OCI-LY7 (cell line): Measurements from ENCODE around the gene CDKL4. TPM values are rescaled to one million over a fixed set of nuclear protein-coding genes. Genes with fewer than 3 reads are reported as not detected.
A peak's percentile ranks its signal among the peaks of the same experiment; 100 is the strongest.

Experiments used
- Bru-seq: library from RNA; stranded (reverse); fragments of 400-500 nt; gene quantifications from one replicate; lab custom pipeline; 2021; lab: Mats Ljungman, UMichigan
- BruChase-seq, 2 experiments: library from RNA; stranded (reverse); fragments of 400-500 nt; gene quantifications; one replicate each; lab custom pipeline; 2021; lab: Mats Ljungman, UMichigan
- BruUV-seq: library from RNA; stranded (reverse); fragments of 400-500 nt; replicated peaks from 2 replicates; lab custom pipeline; 2021; lab: Mats Ljungman, UMichigan
- CTCF ChIA-PET: fragments of 300-600 bp; sonication (Branson Sonifier 250); formaldehyde crosslinking; loops from one replicate; lab custom pipeline; 2022; ENCODE audit warnings: antibody characterized with exemption; ENCODE audit not compliant: unreplicated experiment; lab: Charles Lee
- POLR2A ChIA-PET: fragments of 300-600 bp; sonication (Branson Sonifier 250); formaldehyde crosslinking; loops from one replicate; lab custom pipeline; 2022; ENCODE audit warnings: antibody characterized with exemption; lab: Charles Lee
- DNase-seq: peaks from one replicate; pipeline ENCODE4 v3.0.0-alpha.2; 2015; ENCODE audit warnings: low spot score
- H2AFZ ChIP-seq: fragments of 200-600 bp; sonication (generic), shearing (Covaris generic); 2 replicates; pipeline ENCODE4 v1.6.1; 2014; ENCODE audit warnings: mild to moderate bottlenecking, antibody characterized with exemption, low read length, moderate library complexity
- H3K27ac ChIP-seq: fragments of 200-600 bp; sonication (generic); 2 replicates; pipeline ENCODE4 v1.5.1; 2014; ENCODE audit warnings: mixed run types, low read depth, mild to moderate bottlenecking, moderate library complexity, low read length, inconsistent platforms; ENCODE audit not compliant: poor library complexity, severe bottlenecking
- H3K36me3 ChIP-seq: fragments of 200-600 bp; sonication (generic); 2 replicates; pipeline ENCODE4 v1.6.1; 2014; ENCODE audit warnings: mild to moderate bottlenecking, antibody characterized with exemption, low read length, moderate library complexity, mixed read lengths; ENCODE audit not compliant: insufficient read depth
- H3K4me1 ChIP-seq: fragments of 200-600 bp; sonication (generic); 2 replicates; pipeline ENCODE4 v1.5.1; 2014; ENCODE audit warnings: mild to moderate bottlenecking, low read length; ENCODE audit not compliant: insufficient read depth, poor library complexity, severe bottlenecking
- H3K4me2 ChIP-seq: fragments of 200-600 bp; sonication (generic); 2 replicates; pipeline ENCODE4 v1.6.1; 2014; ENCODE audit warnings: mild to moderate bottlenecking, low read length
- H3K4me3 ChIP-seq: fragments of 200-600 bp; sonication (generic); 2 replicates; pipeline ENCODE4 v1.5.1; 2014; ENCODE audit warnings: mild to moderate bottlenecking, low read depth, low read length; ENCODE audit not compliant: poor library complexity, severe bottlenecking
- H3K79me2 ChIP-seq: fragments of 200-600 bp; sonication (generic); 2 replicates; pipeline ENCODE4 v1.6.1; 2016; ENCODE audit warnings: low read depth, mild to moderate bottlenecking, low read length, moderate library complexity, mixed read lengths; ENCODE audit not compliant: insufficient read depth
- H3K9me2 ChIP-seq: fragments of 200-600 bp; sonication (generic); 2 replicates; pipeline ENCODE4 v1.6.1; 2016; ENCODE audit warnings: mild to moderate bottlenecking, low read length, mixed read lengths; ENCODE audit not compliant: insufficient read depth
- H3K9me3 ChIP-seq: fragments of 200-600 bp; sonication (generic); 2 replicates; pipeline ENCODE4 v1.6.1; 2014; ENCODE audit warnings: mild to moderate bottlenecking, mixed run types, low read length, mixed read lengths
- H4K20me1 ChIP-seq: fragments of 200-600 bp; sonication (generic); 2 replicates; pipeline ENCODE4 v1.6.1; 2014; ENCODE audit warnings: mild to moderate bottlenecking, antibody characterized with exemption, low read length, moderate library complexity, mixed read lengths; ENCODE audit not compliant: insufficient read depth
- CTCF ChIP-seq: fragments of 200-600 bp; sonication (generic); conservative IDR thresholded peaks from 2 replicates; pipeline ENCODE4 v1.5.1; 2014; ENCODE audit warnings: mild to moderate bottlenecking, antibody characterized with exemption, low read length, moderate library complexity, mixed read lengths
- EZH2phosphoT487 ChIP-seq: fragments of 200-600 bp; sonication (generic); IDR thresholded peaks from 2 replicates; pipeline ENCODE4 v1.6.1; 2018; ENCODE audit warnings: low read depth, borderline replicate concordance, mild to moderate bottlenecking, mixed run types, antibody characterized with exemption, low read length, moderate library complexity, mixed read lengths
- intact Hi-C: fragments of 100-400 bp; cut with micrococcal nuclease; formaldehyde crosslinking; loops from one replicate; pipeline ENCODE4 v1.10.0; 2022; ENCODE audit not compliant: unreplicated experiment
- long read RNA-seq: library from polyadenylated mRNA; stranded (forward); transcript quantifications from one replicate; pipeline ENCODE4 v2.0.0, GENCODE V29; 2022
- total RNA-seq, 2 experiments: library from RNA; depleted of rRNA in 1 of 2; stranded (reverse); fragments of >200 nt in 1 of 2; shearing (Covaris generic) in 1 of 2; gene quantifications; 2 replicates each; pipeline ENCODE4 v1.2.3, GENCODE V29; 2014 to 2022

Gene CDKL4
- total RNA-seq (2014; rRNA removed; shearing (Covaris generic)) = not detected in 2 replicates
- total RNA-seq (2022) = not detected in 2 replicates
- Bru-seq, nascent RNA = percentile 26 among the genes with signal in this experiment
- BruChase-seq, experiment 1, labeled RNA remaining after a 6-hour chase = percentile 25 among the genes with signal in this experiment
- percentile 25 among the genes with signal in this experiment for BruChase-seq, experiment 2, labeled RNA remaining after a 2-hour chase
- long read RNA-seq = 0 reads

- ChIA-PET POLR2A (no interaction called here), CTCF (no interaction called here)
- BruUV-seq = no TSS peak
- H3K36me3 ChIP-seq = 0 out of 2 replicates have a peak, but pooled peaks cover 3% of the 10 kb centered on the region
- no peaks in the 10 kb centered on the region for H3K9me3 ChIP-seq
- H2AFZ ChIP-seq = no peak within 1 kb of the TSS
- H3K9me2 ChIP-seq = no peaks in the 10 kb centered on the region
- no peak within 1 kb of the TSS for H3K4me3 ChIP-seq
- intact Hi-C loops = no loop called here
- H4K20me1 ChIP-seq = no peaks in the 10 kb centered on the region
- peaks cover 9% of the 10 kb centered on the region for H3K4me1 ChIP-seq
- DNase-seq = no peak
- H3K27ac ChIP-seq = no peak within 1 kb of the TSS
- TF ChIP-seq CTCF (no peak), EZH2phosphoT487 (no peak)
- no peaks in the 10 kb centered on the region for H3K79me2 ChIP-seq
- H3K4me2 ChIP-seq = no peak within 1 kb of the TSS; the same call in 1 of the 2 replicates
Measured at GRCh38 chr2:39243469-39244123, at the start of gene CDKL4. CDKL4 (minus strand) TSS chr2:39243970.

- Histone ChIP-seq H4K20me1 (no peaks in the 10 kb centered on the region), H2AFZ (no peak overlapping the region), H3K36me3 (peaks cover 42% of the 10 kb centered on the region), H3K9me2 (no peaks in the 10 kb centered on the region), H3K4me1 (no peaks in the 10 kb centered on the region), H3K79me2 (no peaks in the 10 kb centered on the region), H3K4me3 (no peak overlapping the region), H3K9me3 (no peaks in the 10 kb centered on the region), H3K4me2 (no peak overlapping the region), H3K27ac (no peak overlapping the region)
- no peak for DNase-seq
- no peak for TF ChIP-seq EZH2phosphoT487
- POLR2A ChIA-PET = interaction anchor here (0.7 to 0.8 kb wide), 3 partner anchors 224 to 442 kb away, joined by 3 to 5 read pairs (median 4); no protein-coding TSS in a partner anchor
- intact Hi-C loops = no loop called here
- no TSS peak for BruUV-seq
- CTCF ChIA-PET = no interaction called here
Measured at GRCh38 chr2:39290433-39290832, 46.7 kb upstream of the CDKL4 start.

GRCh38 chr2:39289609-39290008 is 45.8 kb upstream of the CDKL4 start:
- intact Hi-C loops = no loop called here
- Histone ChIP-seq H4K20me1 (no peaks in the 10 kb centered on the region), H2AFZ (no peak overlapping the region), H3K9me2 (no peaks in the 10 kb centered on the region), H3K79me2 (no peaks in the 10 kb centered on the region), H3K4me2 (no peak overlapping the region), H3K9me3 (no peaks in the 10 kb centered on the region), H3K27ac (no peak overlapping the region), H3K36me3 (peaks cover 47% of the 10 kb centered on the region), H3K4me3 (no peak overlapping the region), H3K4me1 (no peaks in the 10 kb centered on the region)
- ChIA-PET CTCF (no interaction called here), POLR2A (interaction anchor here (0.7 to 1.2 kb wide), 2 partner anchors 26 to 650 kb away, joined by 3 read pairs; no protein-coding TSS in a partner anchor)
- no peak for DNase-seq
- BruUV-seq = no TSS peak
- TF ChIP-seq EZH2phosphoT487 = no peak
- TF ChIP-seq CTCF = no peak
